GOT3 (cell line): ENCODE results near the gene RNF135.
"Not testable (repeated sequence)": the region's sequence is repeated elsewhere in the genome, so short reads cannot be mapped to it uniquely, and the experiment has no call there.

Source experiments
- DNase-seq: peaks from one replicate; lab custom pipeline; 2025; ENCODE audit warnings: mixed read lengths; lab: John Stamatoyannopoulos, UW

Gene RNF135, protein sequence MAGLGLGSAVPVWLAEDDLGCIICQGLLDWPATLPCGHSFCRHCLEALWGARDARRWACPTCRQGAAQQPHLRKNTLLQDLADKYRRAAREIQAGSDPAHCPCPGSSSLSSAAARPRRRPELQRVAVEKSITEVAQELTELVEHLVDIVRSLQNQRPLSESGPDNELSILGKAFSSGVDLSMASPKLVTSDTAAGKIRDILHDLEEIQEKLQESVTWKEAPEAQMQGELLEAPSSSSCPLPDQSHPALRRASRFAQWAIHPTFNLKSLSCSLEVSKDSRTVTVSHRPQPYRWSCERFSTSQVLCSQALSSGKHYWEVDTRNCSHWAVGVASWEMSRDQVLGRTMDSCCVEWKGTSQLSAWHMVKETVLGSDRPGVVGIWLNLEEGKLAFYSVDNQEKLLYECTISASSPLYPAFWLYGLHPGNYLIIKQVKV

DNA sequence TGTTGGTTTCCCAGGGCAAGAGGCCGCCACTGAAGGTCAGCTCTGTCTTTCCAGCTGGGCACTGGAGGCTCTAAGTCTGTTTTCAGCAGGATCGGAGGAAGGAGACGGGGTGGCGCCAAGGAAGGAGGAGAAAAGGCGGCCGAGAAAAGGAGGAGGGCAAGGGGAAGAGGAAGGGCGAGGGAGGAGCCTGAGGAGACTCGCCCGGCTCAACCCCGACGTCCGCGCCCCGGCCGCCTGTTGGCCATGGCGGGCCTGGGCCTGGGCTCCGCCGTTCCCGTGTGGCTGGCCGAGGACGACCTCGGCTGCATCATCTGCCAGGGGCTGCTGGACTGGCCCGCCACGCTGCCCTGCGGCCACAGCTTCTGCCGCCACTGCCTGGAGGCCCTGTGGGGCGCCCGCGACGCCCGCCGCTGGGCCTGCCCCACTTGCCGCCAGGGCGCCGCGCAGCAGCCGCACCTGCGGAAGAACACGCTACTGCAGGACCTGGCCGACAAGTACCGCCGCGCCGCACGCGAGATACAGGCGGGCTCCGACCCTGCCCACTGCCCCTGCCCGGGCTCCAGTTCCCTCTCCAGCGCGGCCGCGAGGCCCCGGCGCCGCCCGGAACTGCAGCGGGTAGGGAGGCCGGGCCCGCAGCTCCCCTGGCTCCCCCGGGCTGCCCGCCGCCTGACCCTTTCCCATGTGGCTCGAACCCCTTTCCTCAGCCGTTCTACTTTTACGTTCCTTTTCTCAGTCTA, at the start of gene RNF135:
RNF135 (plus strand) TSS at position 209 of the 737 bp plus-strand sequence; CDS start at position 244, 35 bp downstream.
- DNase-seq: peak; percentile 44

DNA sequence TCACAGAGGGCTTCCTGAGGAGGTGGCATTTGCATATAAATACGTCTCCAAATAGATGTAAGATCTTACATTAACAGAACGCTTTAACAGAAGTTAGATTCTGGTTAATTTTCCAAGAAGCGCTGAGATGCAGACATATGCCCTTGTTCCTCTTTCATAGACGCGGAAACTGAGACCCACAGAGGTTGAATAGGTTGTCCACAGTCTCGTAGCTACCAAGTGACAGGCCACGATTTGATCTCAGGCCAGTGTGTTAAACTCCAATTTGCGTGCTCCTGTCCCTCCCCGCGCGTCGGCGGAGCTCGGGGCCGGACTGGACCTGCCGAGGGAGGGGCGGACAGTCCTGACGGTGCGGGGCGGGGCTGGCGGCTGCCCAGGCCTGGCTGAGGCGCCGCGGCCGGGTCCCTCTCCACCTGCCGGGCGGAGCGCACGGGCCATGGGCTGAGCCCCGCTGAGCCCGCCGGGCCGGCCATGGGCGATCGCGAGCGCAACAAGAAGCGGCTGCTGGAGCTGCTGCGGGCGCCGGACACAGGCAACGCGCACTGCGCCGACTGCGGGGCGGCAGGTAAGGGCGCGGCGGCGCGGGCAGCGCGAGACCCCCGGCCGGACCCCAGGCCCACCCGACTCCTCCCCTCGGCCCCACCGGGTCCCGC, 49.2 kb upstream of the RNF135 start, which contains the start of gene ADAP2:
ADAP2 (plus strand) TSS at position 402 of the 653 bp plus-strand sequence; CDS start at position 472, 70 bp downstream.
- DNase-seq: no peak

DNA sequence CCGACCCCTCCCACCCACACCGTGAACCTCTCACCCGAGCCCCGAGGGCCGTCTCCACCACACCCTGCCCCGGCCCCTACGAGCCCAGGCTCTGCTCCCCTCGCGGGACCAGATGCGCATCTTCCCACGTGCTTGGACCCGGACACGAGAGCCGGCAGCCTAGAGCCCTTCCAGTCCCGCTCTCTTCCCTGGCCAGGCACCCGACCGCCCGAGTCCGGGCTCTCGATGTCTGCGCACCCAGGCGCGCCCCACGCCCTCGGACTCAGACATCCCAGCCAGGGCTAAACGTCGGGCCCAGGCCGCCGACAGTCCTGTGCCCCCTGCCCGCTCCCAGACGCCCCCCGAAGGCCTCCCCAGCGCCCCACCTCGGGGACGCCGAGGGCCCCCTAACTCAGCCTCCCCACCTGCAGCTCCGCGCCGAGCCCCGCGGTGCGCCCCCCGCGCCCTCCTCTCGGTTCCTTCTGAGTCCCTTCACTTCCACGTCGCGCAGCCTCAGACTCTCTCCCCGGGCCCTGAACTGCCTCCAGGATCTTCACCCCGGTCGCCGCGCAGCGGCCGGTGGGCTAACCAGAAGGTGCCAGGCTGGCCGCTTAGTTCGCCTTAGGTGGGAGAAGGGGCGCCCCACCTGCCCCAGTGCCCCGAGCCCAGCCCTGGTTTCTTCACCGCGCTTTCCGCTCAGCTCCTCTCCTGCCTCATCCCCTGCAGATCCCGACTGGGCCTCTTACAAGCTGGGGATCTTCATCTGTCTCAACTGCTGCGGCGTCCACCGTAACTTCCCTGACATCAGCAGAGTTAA, 48.4 kb upstream of the RNF135 start:
- no peak for DNase-seq

DNA sequence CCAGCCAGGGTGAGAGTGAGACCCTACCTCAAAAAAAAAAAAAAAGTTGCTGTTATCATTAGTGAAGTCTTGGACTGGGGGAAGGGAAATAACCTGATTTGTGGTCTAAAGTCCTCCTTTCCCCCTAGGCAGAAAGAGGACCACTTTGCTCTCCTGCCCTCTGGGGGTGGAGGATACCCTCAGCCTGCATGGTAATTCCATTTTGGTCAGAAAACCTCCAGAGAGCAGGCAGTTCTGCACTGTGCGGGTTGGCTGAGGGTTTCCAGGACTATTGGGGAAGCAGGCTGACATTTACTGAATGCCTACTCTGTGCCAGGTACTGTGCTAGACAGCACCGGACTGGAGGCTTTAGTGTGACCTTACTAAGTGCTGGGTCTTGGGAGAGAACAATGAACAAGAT, 46.5 kb upstream of the RNF135 start:
- DNase-seq: no peak

DNA sequence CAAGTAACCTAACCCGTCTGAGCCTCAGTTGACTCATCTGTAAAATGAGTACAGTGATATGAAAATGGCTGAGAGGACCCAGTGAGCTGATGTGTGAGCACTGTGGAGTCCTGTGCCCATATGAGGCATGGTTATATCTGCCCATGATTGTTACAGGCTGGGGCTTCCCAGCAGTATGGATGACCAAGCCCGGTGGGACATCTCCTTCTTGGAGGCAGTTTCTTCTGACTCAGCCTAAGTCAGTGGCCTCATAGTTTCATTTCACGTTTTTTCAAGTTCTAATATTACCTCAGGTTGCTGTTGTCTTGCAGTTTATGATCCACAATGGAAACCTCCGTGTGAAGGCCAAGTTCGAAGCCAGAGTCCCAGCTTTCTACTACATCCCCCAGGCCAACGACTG, 44.3 kb upstream of the RNF135 start:
- DNase-seq: no peak

DNA sequence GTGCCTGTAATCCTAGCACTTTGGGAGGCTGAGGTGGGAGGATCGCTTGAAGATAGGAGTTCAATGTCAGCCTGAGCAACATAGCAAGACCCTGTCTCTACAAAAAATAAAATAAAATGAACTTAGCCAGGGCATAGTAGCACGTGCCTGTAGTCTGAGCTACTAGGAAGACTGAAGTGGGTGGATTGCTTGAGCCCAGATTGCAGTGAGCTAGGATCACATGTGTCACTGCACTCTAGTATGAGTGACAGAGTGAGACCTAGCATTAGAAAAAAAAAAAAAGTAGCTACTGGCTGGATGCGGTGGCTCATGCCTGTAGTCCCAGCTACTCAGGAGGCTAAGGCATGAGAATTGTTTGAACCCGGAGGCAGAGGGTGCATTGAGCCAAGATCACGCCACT, 43.1 kb upstream of the RNF135 start:
- DNase-seq: no peak

DNA sequence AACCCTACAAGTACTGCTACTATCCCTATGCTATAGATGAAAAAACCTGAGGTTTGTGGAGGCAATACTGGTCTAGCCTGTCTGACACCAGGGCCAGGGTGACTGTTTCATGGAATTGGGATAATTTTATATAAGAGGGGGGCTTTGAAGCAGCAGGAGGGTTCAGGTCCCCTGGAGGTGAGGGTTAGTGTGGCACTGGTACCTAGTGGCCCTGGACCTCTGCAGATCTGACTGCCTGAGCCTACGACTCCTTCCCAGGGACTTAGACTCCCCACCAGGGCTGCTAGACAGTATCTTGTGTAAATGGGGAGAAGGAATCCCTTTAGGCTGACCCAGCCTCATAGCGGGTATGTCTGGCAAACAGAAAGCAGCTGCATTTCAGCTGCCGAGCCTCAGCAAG, 42.3 kb upstream of the RNF135 start:
- DNase-seq: no peak

DNA sequence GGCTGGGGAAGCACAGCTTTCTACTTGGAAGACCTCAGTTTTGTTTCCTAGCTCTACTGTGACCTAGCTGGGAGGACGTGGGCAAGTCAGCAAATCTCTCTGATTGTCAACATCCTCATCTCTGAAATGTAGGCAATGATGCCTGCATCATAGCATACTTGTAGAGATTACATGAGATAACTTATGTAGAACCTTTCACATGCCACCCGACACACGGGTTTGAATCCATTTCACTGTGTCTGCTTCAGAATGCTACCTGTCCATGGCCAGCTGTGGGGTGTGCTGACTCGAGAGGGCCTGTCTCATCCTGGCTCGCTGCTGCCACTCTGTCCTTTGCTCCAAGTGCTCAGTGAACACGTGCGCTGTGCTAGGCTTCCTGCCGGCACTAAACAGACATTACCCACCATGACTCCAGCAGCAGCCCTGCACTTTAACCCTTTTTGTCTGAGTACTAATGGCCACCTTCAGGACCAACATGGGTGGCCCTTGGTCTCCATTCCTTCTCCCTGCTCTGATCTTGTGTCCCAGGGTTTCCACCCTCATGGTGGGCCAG, 41.7 kb upstream of the RNF135 start:
- no peak for DNase-seq

DNA sequence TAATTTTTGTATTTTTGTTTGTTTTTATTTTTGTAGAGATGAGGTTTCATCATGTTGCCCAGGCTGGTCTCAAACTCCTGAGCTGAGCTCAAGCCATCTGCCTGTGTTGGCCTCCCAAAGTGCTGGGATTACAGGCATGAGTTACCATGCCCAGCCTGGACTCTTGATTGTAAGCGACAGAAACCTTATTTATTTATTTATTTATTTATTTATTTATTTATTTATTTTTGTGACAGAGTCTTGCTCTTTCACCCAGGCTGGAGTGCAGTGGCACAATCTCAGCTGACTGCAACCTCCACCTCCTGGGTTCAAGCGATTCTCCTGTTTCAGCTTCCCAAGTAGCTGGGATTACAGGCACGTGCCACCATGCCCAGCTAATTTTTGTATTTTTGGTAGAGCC, 41.0 kb upstream of the RNF135 start:
- not testable (repeated sequence) for DNase-seq

DNA sequence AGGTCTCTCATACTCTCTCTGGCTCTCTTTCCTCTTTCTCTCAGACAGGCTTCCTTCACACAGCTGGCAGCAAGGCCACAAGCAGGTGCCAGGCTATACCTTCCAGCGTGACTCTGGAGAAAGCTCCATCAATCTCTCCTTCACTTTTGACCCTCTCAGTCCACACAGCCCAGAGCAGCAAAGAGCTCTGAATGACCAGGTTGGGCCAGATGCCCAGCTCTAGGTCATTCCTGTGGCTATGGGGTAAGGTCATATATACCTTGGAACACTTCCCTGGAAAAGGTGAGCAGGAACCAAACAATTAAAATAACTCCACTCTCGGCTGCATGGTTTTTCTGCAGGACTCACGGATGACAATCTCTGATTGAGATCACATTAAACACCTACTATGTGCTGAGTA, 40.3 kb upstream of the RNF135 start:
- DNase-seq: no peak

DNA sequence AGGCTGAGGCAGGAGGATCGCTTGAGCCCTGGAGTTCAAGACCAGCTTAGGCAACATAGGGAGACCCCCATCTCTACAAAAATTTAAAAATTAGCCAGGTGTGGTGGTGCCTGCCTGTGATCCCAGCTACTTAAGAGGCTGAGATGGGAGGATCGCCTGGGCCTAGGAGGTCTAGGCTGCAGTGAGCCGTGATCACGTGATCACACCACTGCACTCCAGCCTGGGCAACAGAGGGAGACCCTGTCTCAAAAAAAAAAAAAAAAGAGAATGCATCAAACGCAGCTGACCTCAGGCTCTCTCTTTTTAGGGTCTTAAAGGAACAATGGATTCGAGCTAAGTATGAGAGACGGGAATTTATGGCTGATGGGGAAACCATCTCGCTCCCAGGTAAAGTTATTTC, 39.3 kb upstream of the RNF135 start:
- not testable (repeated sequence) for DNase-seq

DNA sequence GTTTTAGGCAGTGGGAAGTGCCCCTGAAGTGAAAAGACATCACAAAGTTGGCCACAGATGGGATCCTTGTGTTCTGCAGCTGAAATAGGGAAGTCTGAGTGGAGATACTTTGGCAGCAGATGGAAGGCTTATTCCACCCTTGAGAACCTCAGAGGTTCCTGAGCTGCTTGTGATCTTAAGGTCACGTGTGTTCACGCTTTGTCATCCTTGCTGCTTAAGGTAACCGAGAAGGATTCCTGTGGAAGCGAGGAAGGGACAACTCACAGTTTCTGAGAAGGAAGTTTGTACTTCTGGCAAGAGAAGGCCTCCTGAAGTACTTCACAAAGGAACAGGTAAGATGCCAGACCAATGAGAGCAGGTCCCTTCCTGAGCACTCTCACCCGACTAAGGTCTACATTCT, 36.9 kb upstream of the RNF135 start:
- no peak for DNase-seq

DNA sequence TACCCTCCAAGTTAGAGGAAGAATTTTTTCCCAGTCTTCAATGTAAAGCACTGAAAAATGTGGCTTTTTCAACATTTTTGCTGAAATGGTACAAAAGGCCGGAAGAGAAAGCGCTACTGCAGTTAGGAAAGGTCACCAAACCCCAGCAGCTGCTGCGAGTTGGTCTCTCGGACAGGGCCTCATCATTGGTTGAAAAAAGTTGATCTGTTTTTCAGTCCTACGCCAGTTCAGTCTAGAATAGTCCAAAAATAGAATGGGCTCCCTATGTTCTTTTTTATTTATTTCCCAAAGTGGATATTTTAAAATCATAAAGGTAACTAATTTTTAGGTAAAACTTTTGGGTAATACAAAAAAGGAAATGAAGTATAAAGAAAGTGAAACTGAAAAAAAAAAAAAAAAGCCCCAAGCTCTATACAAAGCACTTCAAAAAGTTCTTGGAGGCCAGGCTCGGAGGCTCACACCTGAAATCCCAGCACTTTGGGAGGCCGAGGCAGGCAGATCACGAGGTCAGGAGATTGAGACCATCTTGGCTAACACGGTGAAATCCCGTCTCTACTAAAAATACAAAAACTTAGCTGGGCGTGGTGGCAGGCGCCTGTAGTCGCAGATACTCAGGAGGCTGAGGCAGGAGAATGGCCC, 31.7 kb upstream of the RNF135 start:
- no peak for DNase-seq

DNA sequence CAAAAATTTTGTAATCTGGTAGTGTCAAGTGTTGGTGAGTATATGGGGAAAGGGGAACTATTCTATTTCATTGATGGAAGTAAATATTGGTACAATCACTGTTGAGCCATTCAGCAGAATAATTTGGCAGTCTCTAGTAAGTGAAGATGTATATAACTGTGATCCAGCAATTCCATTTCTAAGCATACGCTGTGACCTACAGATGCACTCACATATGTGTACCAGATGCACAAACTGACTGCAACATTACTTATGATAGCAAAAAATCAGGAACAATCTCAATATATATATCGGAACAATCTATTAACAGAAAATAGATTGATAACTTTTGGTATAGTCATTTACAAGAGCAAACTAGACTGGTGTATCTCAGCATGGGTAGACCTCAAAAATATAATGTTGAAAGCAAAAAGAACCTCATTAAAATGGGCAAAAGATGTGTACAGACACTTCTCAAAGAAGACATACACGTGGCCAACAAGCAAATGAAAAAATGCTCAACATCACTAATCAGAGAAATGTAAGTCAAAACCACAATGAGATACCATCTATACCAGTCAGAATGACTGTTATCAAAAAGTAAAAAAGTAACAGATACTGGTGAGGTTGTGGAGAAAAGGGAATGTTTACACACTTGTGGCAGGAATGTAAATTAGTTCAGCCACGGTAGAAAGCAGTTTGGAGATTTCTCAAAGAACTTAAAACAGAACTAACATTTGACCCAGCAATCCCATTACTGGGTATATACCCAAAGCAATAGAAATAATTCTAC, 28.3 kb upstream of the RNF135 start:
- no peak for DNase-seq

DNA sequence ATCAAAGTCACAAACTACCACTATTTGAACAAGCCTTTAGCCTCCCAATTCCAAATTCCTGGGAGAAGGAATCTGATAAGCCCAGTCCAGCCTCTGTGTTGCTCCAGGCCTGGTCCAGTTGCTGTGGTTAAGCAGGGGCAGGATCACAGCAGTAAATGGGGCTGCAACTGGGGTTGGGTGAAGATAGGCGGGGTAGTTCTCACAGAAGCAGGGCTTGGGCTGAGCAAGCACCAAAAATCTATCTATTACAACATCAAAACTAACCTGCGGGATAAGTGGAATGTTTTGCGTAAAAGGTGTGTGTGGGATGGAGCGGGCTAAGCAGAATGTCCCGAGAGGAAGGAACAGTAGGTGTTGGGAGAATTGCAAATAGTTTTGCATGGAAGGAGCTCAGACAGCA, 23.0 kb upstream of the RNF135 start:
- DNase-seq: no peak

DNA sequence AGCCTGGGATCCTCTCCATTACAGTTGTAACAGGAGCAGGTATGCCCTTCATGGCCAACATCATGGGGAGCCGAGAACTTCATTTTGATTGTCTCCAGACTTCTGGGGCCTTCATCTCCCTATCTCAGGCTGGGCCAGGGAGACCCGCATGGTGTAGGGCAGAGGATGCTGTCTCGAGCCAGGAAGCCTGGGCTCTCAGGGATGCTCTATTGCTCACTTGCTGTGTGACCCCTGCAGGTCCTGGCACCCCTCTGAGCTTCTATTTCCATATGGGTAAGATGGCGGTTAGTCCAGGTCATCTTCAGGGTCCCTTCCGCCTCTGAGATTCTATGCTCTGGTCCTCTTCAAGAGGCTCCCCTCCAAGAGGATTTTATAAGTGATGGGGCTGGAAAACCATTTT, 20.6 kb upstream of the RNF135 start:
- DNase-seq: no peak

DNA sequence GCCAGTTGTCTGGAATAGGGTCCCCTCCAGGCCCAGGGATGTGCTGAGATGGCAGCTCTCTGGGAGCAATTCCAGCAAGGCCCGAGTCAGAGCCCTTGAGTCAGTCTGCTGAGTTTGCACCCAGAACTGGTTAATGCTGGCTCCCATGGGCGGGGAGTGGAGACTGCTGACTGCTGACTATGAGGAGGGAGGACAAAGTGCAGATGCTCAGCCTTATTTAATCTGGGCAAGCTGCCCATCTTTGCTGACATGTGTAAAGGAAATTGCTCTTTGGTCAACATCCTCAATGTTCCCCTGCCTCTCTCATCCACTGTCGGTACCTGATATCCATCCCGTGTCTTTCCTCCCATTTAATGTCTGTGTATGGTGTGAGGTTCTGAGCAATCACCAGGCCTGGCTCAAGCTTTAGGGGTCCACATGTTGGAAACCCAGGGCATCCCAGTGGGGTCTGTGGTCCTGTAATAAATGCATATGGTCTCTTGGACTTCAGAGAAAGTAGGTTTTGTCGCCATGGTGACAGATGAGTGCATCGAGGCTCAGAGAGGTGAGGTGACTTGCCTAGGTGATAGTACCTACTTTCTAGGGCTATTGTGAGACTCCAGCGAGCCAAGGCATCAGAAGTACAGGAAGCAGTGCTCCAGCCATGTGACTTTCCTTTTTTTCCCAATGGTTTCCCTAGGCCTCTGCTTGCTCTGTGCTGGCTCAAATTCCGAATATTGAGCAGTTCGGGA, 20.0 kb upstream of the RNF135 start:
- DNase-seq: no peak

DNA sequence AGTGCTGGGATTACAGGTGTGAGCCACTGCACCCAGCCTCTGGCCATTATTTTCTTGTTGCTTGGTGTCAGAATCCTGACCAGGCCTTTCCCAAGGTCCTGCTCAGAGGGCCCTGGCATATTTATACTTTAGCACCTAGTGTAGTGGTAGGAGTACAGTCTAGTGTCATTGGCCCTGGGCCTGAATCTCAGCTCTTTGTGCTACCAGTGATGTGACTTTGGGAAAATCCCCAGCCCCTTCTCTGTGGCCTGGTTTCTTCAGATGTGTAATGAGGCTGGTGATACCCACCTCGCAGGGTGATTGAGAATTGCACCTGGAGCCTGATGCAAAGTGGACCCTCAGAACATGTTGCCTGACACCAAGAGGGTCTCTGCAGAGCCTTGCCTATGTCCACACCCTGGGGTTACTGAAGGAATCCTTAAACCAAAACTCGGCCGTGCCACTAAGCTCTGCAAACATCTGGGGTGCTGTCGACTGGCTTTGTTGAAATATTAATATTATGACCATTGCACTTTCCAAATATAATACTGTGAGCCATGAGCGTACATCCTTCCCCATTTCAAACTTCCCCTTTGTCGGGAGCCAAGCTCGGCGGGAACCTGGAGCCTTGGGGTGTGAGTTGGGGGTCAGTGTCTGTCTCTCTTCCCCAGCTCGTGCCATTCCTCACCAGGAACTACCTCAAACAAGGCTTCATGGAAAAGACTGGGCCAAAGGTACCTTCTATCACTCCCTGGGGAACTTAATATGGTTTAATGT, 18.0 kb upstream of the RNF135 start:
- DNase-seq: no peak
